NCI-H460 (cell line): Measurements from ENCODE around the gene FGF11. TPM values are rescaled to one million over a fixed set of nuclear protein-coding genes. Genes with fewer than 3 reads are reported as not detected.

Experiments used
- DNase-seq: peaks from one replicate; pipeline ENCODE4 v3.0.0-alpha.2; 2016; ENCODE audit warnings: low read depth; ENCODE audit errors: extremely low read depth
- polyA plus RNA-seq: library from polyadenylated mRNA; depleted of rRNA; stranded (reverse); fragments of >200 nt; gene quantifications from 2 replicates; pipeline ENCODE4 v1.2.3, GENCODE V29; 2014; cell fraction: nucleus; rRNA removed
- total RNA-seq: library from RNA; depleted of rRNA; stranded (reverse); fragments of >200 nt; shearing (Covaris generic); gene quantifications from 2 replicates; pipeline ENCODE4 v1.2.3, GENCODE V29; 2014; rRNA removed

FGF11 gene
- 1.2 TPM in 2 replicates for total RNA-seq
- 0.39 TPM in 1 of 2 replicates, not detected in the other for polyA plus RNA-seq

DNA sequence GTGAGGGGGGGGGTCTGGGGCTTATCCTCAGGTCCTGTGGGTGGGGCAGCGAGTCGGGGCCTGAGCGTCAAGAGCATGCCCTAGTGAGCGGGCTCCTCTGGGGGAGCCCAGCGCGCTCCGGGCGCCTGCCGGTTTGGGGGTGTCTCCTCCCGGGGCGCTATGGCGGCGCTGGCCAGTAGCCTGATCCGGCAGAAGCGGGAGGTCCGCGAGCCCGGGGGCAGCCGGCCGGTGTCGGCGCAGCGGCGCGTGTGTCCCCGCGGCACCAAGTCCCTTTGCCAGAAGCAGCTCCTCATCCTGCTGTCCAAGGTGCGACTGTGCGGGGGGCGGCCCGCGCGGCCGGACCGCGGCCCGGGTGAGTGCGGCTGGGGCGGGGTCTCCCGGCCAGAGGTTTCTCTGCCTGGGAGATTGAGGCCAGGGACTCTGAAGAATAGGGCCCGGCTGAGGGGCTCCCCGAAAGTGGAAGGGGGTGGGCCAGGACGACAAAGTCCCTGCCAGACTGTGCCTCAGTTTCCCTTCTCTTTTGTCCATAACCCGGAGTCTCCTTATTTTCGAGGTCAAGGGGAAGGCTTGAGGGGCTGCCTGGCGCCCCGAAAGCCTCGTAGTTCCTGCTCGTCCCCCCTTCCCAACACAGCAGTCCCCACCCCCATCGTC, at the start of gene FGF11:
Gene FGF11, plus strand, starts transcription at position 51 of the 651 bp plus-strand sequence. Its CDS starts 109 bp downstream, at position 160.
- no peak for DNase-seq

DNA sequence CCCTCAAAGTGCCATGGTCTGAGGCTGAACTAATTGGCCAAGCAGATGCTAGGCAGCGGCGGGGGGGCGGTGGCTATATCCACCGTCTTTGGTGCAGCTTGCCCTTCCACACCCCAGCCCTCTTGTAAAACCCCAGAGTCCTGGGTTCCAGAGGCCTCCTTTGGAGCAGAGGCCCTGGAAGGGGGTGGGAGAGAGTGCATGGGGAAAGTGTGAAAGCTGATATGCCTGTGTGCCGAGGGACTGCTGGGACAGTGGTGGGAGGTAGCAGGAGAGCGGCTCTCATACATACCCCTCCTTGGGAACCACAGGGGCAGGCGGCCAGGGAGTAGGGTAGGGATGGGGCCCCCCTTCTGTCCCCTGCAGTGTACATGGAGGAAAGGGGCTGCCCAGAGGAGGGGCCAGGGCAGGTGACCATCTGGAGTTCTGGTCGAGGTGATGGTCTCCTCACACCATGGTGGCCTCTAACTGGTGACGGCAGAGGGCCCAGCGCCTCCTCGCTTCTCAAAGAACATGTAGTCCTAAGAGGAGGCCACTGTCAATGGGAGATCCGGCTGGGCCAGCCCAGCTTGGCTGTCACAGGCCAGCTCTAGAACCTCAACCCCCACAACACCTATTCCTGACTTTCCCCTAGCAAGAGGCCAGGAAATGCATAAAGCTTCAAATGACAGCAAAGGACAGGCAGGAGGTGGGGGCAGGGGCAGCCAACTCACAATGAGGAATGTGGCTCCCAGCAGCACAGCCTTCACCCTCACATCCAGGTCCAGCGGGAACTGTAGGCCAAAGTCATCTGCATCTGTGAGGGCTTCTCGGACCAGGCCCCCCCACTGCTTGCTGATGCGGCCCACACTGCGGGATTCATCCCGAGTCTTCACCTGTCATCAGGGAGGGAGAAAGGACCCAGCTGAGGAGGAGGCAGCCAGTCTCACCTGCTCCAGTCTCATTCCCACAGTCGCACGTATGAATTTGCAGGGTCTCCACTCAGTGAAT, 49.1 kb upstream of the FGF11 start:
- no peak for DNase-seq

DNA sequence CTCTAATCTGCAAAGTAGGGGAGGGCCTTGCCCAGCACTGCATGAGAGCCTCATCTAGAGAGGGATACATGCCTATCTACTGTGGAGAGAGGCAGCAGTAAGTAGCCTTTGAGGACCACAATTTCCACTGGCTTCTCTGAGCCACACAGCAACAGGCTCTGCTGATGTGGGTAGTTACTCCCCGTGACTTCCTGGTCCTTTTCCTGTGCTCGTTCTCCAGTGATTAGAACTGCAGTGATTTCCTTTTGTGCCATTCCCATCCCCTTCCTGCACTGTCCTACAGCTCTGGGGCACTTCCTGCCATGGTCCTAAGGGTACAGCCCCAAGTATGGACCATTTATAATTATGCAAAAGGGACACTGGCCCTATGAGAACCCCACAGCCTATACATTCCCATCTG, 48.0 kb upstream of the FGF11 start:
- no peak for DNase-seq

DNA sequence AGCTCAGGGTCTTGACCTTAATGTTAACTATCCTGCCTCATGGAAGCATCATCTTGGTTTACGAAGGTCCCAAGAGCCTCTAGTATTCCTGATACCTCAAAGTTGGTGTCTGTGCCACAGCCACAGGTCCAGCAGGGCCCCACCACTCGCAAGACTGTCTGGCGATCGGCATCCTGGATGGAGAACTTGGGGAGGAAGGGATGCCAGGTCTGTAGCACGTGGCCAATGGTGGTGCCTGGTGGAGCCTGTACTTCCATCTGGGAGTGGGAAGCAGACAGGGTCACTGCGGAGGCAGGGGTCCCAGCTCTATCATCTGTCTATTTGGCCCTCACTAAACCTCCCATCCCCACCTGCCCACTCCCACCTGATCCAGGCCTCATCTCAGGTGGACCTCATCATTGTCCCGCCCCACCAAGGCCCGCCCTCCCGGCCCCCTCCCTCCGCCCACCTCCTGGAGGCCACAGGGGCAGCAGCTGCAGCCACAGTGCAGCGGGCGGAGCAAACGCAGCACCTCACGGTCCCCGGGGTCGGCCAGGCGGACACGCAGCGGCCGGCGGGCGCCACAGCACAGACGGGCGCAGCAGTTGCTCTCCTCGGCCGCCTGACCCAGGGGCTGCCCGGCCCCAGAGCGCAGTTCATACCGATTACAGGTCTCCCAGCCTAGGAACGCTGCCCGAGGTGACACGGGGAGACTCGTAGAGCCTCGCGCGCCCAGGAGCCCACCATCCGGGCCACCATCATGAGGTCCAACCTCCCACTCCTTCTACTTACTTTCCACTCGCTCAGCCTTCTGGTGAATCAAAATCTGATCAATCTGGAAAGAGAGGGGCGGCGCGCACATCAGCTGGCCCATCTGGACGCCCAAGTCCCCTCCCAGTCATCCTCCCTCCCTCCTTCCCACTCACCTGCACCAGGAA, 46.4 kb upstream of the FGF11 start:
- DNase-seq = no peak

DNA sequence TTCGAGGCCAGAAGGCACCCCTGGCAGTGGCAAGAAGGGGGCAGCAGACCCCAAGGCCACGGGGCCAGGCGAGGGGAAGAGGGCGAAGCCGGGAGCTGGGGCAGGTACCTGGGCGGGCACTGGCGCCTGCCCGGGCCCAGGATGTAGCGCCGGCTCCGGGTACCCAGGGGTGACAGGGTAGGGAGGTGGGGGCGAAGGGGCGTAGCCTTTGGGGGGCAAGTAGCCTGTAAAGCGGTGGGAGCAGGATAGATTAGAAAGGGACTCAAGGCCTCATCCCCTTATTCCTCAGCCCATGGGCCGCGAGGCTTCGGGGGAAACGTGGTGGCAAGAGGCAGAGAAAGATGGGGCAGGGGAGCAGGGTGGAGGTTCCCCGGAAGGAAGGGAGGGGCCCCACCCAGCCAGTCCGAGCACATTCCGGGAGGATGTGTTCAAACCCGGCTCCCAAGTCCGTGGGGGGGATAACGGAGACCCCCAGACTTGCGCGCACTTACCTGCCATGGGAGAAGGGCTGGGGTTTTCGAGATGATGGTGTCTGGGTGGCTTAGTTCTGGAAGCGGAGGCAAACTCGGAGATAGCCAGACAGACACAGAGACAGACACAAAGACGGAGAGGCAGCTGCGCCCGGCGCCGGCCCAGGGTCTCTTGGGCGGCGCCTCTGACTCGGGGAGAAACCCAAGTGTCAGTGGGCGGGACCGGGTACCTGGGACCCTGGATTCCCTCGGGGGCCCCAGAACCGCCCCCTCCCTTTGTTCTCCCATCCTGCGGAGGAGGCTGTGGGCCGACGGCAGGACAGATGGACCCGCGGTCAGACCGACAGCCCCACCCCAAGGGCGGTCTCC, 45.5 kb upstream of the FGF11 start:
- DNase-seq = no peak

DNA sequence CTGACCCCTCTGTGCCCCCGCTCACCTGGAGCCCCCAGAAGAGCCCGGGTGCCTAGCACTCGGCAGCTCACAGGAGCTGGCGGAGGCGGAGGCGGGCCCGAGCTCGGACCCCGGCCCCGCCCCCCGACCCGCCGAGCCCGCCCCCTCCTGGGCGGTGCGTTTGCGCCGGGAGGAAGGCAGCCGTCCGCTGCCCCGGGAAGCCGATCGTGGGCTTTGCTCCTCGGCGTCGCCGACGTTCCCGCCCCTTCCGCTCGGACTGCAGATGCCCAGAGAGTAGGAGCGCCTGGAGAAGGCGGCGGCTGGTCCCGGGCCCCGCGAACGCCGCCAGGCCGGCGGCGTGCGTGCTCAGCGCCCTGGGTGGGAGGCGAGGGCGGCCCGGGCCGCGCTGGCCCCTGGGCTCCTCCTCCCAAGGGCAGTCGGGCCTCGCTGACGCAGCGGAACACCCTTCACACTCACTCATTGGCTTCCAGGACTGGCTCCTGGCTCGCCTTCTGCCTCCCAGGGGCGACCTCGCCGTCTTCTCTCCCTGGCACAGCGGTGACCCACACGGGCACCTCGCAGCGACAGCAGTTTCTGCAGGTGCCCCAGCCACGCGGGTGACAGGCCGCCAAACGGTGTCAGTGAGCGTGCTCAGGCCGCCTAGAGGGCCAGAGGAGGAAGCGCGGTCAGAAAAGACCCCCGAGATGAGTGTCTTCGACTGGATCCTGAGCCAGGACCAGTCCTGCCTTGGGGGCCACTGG, 44.7 kb upstream of the FGF11 start, which contains the start of gene PLSCR3:
Gene PLSCR3, minus strand, starts transcription at position 74 of the 740 bp plus-strand sequence. CDS start 415 bp downstream, outside the sequence.
- DNase-seq = peak; percentile 78

DNA sequence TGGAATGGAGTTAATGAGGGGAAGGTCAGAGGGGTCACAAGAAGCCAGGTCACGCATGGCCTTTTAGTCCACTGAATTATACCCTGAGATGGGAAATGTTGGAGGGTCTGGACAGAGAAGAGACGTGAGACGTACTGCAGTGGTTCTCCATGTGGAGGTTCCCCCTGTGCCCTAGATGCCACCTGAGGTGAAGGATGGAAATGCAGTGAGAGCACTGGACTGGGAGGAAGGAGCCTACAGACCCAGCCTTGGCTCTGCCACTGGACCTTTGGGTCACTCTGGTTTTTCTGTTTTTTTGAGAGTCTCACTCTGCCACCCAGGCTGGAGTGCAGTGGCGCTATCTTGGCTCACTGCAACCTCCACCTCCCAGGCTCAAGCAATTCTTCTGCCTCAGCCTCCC, 43.2 kb upstream of the FGF11 start:
- DNase-seq = no peak

DNA sequence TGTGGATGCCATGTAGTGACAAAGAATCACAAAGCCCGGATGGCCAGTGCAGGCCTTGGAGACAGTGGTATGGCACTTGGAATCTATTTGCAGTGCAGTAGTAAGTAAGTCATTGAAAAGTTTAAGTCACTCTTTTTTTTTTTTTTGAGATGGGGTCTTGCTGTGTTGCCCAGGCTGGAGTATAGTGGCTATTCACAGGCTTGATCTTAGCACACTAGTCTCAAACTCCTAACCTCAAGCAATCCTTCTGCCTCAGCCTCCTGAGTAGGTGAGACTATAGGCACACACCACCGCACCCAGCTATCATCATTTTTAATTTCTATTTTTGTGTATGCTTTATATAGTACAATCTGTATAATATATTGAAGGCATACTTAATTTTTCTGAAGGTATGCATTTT, 40.7 kb upstream of the FGF11 start:
- no peak for DNase-seq

DNA sequence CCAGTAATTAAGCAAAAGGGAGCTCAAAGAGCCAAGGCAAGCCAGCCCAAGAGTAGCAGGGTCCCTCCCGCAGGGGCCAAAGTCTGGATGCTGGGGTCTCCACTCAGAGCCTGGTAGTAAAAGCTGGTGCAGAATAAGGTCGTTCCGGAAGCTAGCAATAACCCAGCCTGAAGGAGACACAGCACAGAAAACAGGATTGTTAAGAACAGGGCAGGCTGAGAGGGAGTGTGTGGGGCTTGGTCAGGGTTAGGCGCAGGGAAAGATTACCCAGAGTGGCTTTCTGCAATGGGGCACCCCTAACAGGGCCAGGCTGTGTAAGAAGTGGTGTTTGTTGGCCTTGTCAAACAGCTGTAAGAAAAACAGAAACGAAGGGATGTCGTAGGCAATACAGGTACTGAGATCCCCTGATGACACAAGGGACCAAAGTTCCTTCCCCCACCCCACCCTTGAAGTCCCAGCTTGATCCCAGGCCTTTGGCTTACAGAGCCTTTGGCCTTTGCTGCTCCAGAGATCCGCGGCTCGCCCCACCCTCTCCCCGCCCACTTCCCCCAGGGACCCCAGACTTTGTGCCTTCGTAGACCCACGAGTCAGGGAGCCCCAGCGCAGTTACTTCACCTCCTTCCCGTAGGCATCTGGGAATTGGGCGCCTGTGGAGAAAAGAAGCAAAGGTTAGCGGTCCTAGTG, 36.1 kb upstream of the FGF11 start:
- DNase-seq = no peak

DNA sequence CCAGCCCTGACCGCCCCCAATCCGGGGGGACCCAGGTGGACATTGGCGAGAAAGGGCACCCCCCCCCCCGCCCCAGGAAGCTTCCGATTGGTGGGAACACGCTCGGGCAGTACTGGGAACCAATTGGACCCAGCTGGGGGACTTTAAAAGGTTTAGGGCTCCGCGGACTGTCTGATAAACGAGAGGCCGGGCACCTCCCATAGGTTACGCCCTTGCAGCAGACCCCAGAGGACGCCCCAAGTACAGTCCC, 35.7 kb upstream of the FGF11 start:
- no peak for DNase-seq

DNA sequence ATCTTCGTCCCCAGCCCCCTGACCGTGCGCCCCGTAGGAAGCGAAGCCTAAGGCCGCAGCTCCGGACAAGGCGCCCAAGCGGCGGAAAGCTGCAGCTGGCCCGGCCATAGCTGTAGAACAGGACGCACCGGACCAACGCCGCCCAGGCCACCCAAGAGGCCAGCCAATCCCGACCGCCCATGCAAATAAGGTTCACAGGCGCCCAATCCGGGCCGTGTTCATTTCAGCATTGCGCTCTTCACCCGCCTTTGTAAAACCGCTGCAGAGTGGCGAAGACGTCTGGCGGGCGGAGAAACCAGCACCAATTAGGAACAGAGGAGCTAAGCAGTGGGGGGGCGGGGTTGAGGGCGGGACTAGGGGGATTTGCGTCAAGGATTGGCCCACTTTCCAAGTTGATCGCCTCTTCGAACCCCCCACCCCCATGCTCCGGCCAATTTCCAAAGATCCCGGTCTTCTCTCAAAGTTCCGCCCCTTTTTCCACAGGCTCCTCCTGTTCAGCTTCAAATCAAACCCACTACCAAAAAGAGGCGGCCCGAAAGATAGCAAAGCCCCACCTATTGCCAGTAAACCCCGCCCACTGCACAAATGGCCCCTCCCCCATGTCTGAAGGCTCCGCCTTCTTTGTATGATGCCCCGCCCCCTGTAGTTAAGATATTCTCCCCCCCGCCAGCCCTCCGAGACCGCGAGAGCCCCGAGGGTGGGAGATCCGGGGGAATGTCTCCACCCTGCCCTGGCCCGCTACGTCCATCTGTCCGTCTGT, 35.2 kb upstream of the FGF11 start, which contains the start of gene TMEM256:
Gene TMEM256, minus strand, starts transcription at position 121 of the 760 bp plus-strand sequence. Its CDS starts 13 bp downstream, at position 108.
- DNase-seq = peak; percentile 99

DNA sequence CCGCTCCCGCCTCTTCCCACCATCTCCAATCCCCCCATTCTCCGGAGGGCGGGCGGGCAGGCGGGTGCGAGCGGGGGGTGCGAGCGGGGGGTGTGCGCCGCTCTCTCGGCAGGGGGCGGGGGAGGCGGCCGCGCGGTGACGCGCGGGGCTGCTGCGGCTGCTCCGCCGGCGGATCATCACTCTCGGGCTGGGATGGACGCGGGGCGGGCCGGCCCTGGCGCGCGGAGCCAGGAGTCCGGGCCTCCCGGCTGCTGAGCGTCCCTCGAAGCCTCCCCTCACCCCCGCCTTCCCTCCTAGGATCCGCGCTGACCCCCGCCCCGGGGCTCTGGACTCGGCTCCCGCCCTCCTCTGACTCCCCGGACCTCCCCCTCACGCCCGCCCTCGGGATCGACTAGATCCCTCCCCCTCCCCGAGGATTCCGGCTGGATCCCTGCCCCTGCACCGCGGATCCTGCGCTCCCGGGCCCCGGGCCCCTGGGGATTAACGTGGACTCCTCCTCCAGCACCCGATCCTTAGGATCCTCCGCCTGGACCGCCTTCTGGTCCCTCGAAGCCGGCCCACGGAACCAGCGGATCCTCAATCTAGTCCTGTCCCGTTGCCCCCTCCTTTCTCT, 34.5 kb upstream of the FGF11 start:
- no peak for DNase-seq

DNA sequence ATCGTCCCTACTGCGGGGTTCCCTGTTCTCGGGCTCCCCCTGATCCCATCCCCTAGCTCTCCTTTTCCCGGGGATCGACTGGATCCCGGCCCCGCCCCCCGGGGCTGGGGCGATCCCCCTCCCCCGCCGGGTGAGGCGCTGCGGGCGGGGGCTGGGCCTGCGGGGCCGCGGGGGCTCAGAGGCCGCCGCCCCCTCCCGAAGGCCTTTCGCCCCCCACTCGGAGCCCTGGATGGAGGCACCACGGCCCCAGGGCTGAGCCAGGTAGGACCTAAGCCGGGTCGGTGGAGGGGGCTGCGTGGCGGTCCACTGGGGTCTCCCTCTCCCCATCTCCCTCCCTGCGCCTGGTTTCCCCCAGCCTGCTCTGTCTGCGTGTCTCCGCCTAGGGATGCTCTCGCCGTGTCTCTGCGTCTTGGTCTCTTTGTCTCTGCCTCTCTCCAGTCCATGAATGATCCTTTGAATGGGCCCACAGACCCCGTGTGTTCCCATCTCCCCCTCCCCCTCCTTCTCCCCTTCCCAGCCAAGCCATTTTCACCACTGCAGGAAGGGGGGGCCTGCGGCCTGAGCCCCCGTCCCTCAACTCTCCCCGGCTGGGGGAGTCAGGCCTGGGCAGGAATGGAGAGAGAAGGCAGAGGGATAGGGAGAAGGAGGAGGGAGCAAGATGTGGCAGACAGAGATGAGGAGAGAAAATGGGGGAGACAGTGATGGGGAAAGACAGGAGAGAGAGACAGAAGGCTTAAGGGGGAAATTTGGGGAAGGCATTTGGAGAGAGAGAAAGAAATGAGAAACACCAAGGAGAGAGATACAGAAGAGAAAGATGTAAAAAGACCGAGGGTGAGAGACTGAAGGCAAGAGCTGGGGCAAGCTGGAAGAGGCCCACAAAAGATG, 33.7 kb upstream of the FGF11 start:
- DNase-seq = no peak

DNA sequence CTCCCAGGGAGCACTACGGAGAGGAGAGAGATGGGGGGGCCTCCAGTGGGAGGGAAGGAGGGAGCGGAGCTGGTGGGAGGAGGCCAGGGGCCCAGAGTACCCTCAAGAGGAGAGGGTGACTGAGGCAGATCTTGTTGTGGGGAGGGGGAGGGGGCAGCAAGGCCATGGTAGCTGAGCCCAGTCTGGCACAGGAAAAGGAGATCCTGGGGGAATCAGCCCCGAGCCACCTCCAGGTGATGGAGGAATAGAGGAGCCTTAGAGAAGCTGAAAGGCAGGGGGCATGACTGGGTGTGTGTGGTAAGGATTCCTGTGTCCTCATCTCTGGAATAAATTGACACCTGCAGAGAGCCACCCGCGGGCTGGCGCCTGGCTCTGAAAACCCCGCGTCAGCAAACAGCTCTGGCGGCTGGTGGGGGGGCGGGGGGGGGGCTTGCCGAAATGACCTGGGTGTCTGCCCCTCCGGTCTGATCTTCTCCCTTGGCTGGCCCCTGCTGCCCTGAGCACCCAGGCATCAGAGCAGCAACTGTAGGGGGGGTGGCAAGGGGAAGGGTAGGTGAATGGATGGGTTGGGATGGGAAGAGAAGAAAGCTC, 33.0 kb upstream of the FGF11 start:
- no peak for DNase-seq

DNA sequence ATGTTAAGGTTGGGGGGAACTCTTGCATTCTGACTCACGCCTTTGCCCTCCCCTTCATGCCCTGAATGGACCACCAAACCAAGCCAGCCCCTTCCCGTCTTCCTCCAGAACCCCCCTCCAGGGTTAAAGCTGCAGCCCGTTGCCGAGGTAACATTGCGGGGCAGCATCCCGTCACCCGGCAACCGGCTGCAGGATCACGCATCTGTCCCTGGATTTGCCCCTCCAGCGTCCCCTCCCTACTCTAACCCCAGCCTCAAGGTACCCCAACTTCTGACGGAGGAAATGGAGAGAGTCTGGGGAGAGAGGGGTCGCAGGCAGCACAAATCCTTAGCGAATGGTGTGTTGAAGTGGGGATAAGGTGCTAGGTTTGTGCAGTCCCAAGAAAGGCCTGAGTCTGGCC, 32.2 kb upstream of the FGF11 start:
- DNase-seq = no peak
